ENCODE measurements around the gene RALGPS1. TPM values are rescaled to one million over a fixed set of nuclear protein-coding genes. Genes with fewer than 3 reads are reported as not detected.

Gene RALGPS1
- total and polyA plus RNA-seq, 2 donors (not counting 1 experiment from before 2014, with no cell fraction given) = 2.0 to 5.9 TPM

GRCh38 chr9:127218818-127219217 is 304.2 kb downstream of the RALGPS1 start:
- H3K27ac ChIP-seq (ENCODE audit: insufficient read depth, low read length) = no peak overlapping the region
- H3K4me3 ChIP-seq (replicated peaks in 1 of 4; ENCODE audit: control extremely low read depth in 1 of 4, insufficient read depth in 1 of 4, low read depth in 3 of 4, low read length in 4 of 4) = no peak overlapping the region
- peaks cover 4% of the 10 kb centered on the region for H3K4me1 ChIP-seq (ENCODE audit: control insufficient read depth, extremely low read depth, insufficient read depth, low read length)
- H3K9ac ChIP-seq (ENCODE audit: insufficient read depth, low read length) = no peak overlapping the region
- H3K4me2 ChIP-seq (ENCODE audit: extremely low read depth, insufficient read depth, low read length) = no peak overlapping the region
- H3K36me3 ChIP-seq (ENCODE audit: control insufficient read depth, insufficient read depth, low read length) = no peaks in the 10 kb centered on the region
- no peak for DNase-seq (ENCODE audit: low read depth in 2 of 2)
- H2AFZ ChIP-seq (ENCODE audit: low read length) = no peak overlapping the region
- H3K9me3 ChIP-seq (ENCODE audit: control insufficient read depth, insufficient read depth, low read depth, low read length) = no peaks in the 10 kb centered on the region
- TF ChIP-seq EZH2 (IDR thresholded peaks at IDR 0.05; ENCODE audit: low read length, missing control alignments) = no peak
- no peak for TF ChIP-seq CTCF (conservative IDR thresholded peaks at IDR 0.05 in 1 of 2, IDR thresholded peaks at IDR 0.05 in 1 of 2; ENCODE audit: low read depth in 1 of 2, low read length in 2 of 2)
- no peaks in the 10 kb centered on the region for H4K20me1 ChIP-seq (ENCODE audit: control insufficient read depth, extremely low read depth, insufficient read depth, low read length)
- no peaks in the 10 kb centered on the region for H3K79me2 ChIP-seq (ENCODE audit: control insufficient read depth, insufficient read depth, low read length)
- peaks cover 22% of the 10 kb centered on the region for H3K27me3 ChIP-seq (ENCODE audit: control insufficient read depth, insufficient read depth, low read length)

GRCh38 chr9:127219520-127219919 is 304.9 kb downstream of the RALGPS1 start:
- Histone ChIP-seq H2AFZ (ENCODE audit: low read length) (no peak overlapping the region), H3K36me3 (ENCODE audit: control insufficient read depth, insufficient read depth, low read length) (no peaks in the 10 kb centered on the region), H3K79me2 (ENCODE audit: control insufficient read depth, insufficient read depth, low read length) (no peaks in the 10 kb centered on the region), H4K20me1 (ENCODE audit: control insufficient read depth, extremely low read depth, insufficient read depth, low read length) (no peaks in the 10 kb centered on the region), H3K4me3 (replicated peaks in 1 of 4; ENCODE audit: control extremely low read depth in 1 of 4, insufficient read depth in 1 of 4, low read depth in 3 of 4, low read length in 4 of 4) (no peak overlapping the region), H3K4me2 (ENCODE audit: extremely low read depth, insufficient read depth, low read length) (no peak overlapping the region), H3K27me3 (ENCODE audit: control insufficient read depth, insufficient read depth, low read length) (peaks cover 26% of the 10 kb centered on the region), H3K9me3 (ENCODE audit: control insufficient read depth, insufficient read depth, low read depth, low read length) (no peaks in the 10 kb centered on the region), H3K9ac (ENCODE audit: insufficient read depth, low read length) (no peak overlapping the region), H3K27ac (ENCODE audit: insufficient read depth, low read length) (no peak overlapping the region), H3K4me1 (ENCODE audit: control insufficient read depth, extremely low read depth, insufficient read depth, low read length) (peaks cover 4% of the 10 kb centered on the region)
- no peak for TF ChIP-seq CTCF (conservative IDR thresholded peaks at IDR 0.05 in 1 of 2, IDR thresholded peaks at IDR 0.05 in 1 of 2; ENCODE audit: low read depth in 1 of 2, low read length in 2 of 2)
- DNase-seq (ENCODE audit: low read depth in 2 of 2) = no peak

GRCh38 chr9:127221695-127222094 is 307.1 kb downstream of the RALGPS1 start:
- peaks cover 20% of the 10 kb centered on the region for H3K27me3 ChIP-seq (ENCODE audit: control insufficient read depth, insufficient read depth, low read length)
- H3K4me1 ChIP-seq (ENCODE audit: control insufficient read depth, extremely low read depth, insufficient read depth, low read length) = no peaks in the 10 kb centered on the region
- no peak overlapping the region for H3K9ac ChIP-seq (ENCODE audit: insufficient read depth, low read length)
- H3K36me3 ChIP-seq (ENCODE audit: control insufficient read depth, insufficient read depth, low read length) = no peaks in the 10 kb centered on the region
- no peaks in the 10 kb centered on the region for H3K9me3 ChIP-seq (ENCODE audit: control insufficient read depth, insufficient read depth, low read depth, low read length)
- no peak overlapping the region for H3K27ac ChIP-seq (ENCODE audit: insufficient read depth, low read length)
- DNase-seq (ENCODE audit: low read depth in 2 of 2) = no peak
- H4K20me1 ChIP-seq (ENCODE audit: control insufficient read depth, extremely low read depth, insufficient read depth, low read length) = no peaks in the 10 kb centered on the region
- no peaks in the 10 kb centered on the region for H3K79me2 ChIP-seq (ENCODE audit: control insufficient read depth, insufficient read depth, low read length)
- no peak for TF ChIP-seq EZH2 (IDR thresholded peaks at IDR 0.05; ENCODE audit: low read length, missing control alignments)
- no peak for TF ChIP-seq CTCF (conservative IDR thresholded peaks at IDR 0.05 in 1 of 2, IDR thresholded peaks at IDR 0.05 in 1 of 2; ENCODE audit: low read depth in 1 of 2, low read length in 2 of 2)
- no peak overlapping the region for H2AFZ ChIP-seq (ENCODE audit: low read length)
- no peak overlapping the region for H3K4me3 ChIP-seq (replicated peaks in 1 of 4; ENCODE audit: control extremely low read depth in 1 of 4, insufficient read depth in 1 of 4, low read depth in 3 of 4, low read length in 4 of 4)
- no peak overlapping the region for H3K4me2 ChIP-seq (ENCODE audit: extremely low read depth, insufficient read depth, low read length)

Data from fibroblast of lung (primary cell).